Activated naive CD8-positive, alpha-beta T cell treated with anti-CD3 and anti-CD28 coated beads, Interleukin-2, amount 10 ng/mL, durations not matched to agents 7 days and 5 days (primary cell): ENCODE data around the gene THBS2. TPM values are rescaled to one million over a fixed set of nuclear protein-coding genes. Genes with fewer than 3 reads are reported as not detected.
"Not testable (repeated sequence)": the region's sequence is repeated elsewhere in the genome, so short reads cannot be mapped to it uniquely, and the experiment has no call there.

Experiments
- ATAC-seq: fragments of 150-1000 bp; cut with Tn5 transposase; one replicate; pipeline ENCODE4 v1.10.0; 2021; ENCODE audit warnings: low read depth, moderate library complexity
- POLR2A ChIA-PET: fragments of 350-600 bp; sonication (Branson Sonifier 250); formaldehyde crosslinking; loops from one replicate; lab custom pipeline; 2021; ENCODE audit warnings: antibody characterized with exemption; lab: Charles Lee
- DNase-seq: peaks from one replicate; pipeline ENCODE4 v3.0.0; 2021
- H3K27ac Mint-ChIP-seq: one replicate; pipeline ENCODE4 v1.8.0; 2022; ENCODE audit warnings: mild to moderate bottlenecking, mixed read lengths
- H3K27me3 Mint-ChIP-seq: one replicate; pipeline ENCODE4 v1.8.0; 2022; ENCODE audit warnings: mild to moderate bottlenecking, moderate library complexity, mixed read lengths
- H3K36me3 Mint-ChIP-seq: one replicate; pipeline ENCODE4 v1.8.0; 2021; ENCODE audit warnings: mild to moderate bottlenecking, mixed read lengths
- H3K4me1 Mint-ChIP-seq: one replicate; pipeline ENCODE4 v1.8.0; 2021; ENCODE audit warnings: mixed read lengths
- H3K4me3 Mint-ChIP-seq: one replicate; pipeline ENCODE4 v1.8.0; 2022; ENCODE audit warnings: mild to moderate bottlenecking, moderate library complexity, mixed read lengths
- H3K9me3 Mint-ChIP-seq: one replicate; pipeline ENCODE4 v1.8.0; 2021; ENCODE audit warnings: mixed read lengths
- total RNA-seq, 2 experiments: library from RNA; stranded (reverse); gene quantifications; one replicate each; pipeline ENCODE4 v1.2.3, GENCODE V29; 2021

Gene THBS2
- total RNA-seq, 2 experiments from 2014 or later = not detected

DNA sequence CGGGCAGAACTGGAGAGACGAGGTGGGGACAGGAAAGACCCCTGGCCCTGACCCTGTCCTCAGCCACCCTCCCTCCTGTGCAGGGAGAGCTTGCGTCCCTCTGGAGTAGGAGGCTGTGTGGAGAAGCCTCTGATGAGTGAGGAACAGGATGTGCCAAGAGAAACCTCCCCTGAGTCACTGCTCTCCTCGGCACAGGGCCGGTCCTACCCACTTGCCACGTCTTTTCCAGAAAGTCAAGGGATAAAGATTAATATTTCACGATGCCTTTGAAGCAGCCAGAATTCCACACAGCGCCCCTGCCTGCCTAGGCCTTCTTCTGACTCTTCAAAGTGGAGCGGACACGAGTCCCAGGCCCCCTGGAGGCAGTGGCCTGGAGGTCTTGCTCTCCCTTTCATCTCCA is 34.9 kb upstream of the THBS2 start:
- no peaks in the 10 kb centered on the region for H3K27me3 Mint-ChIP-seq
- POLR2A ChIA-PET = no interaction called here
- ATAC-seq = no peak

DNA sequence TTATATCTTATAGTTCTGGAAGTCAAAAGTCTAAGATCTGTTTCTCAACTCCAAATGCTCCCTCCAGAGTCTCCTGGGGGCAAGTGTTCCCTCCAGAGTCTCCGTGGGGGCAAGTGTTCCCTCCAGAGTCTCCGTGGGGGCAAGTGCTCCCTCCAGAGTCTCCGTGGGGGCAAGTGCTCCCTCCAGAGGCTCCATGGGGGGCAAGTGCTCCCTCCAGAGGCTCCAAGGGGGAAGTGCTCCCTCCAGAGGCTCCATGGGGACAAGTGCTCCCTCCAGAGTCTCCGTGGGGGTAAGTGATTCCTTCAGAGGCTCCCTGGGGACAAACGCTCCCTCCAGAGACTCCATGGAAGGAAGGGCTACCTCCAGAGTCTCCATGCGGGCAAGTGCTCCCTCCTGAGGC is 34.0 kb upstream of the THBS2 start:
- no peaks in the 10 kb centered on the region for H3K36me3 Mint-ChIP-seq
- H3K27me3 Mint-ChIP-seq = no peaks in the 10 kb centered on the region
- no peak overlapping the region for H3K4me3 Mint-ChIP-seq
- H3K9me3 Mint-ChIP-seq = no peaks in the 10 kb centered on the region
- ATAC-seq = no peak
- no peaks in the 10 kb centered on the region for H3K4me1 Mint-ChIP-seq
- POLR2A ChIA-PET = no interaction called here
- no peak for DNase-seq
- no peak overlapping the region for H3K27ac Mint-ChIP-seq

More for the DNA sequence above, 34.9 kb upstream of the THBS2 start:
- H3K4me3 Mint-ChIP-seq = no peak overlapping the region
- H3K27ac Mint-ChIP-seq = no peak overlapping the region
- H3K36me3 Mint-ChIP-seq = no peaks in the 10 kb centered on the region
- no peaks in the 10 kb centered on the region for H3K4me1 Mint-ChIP-seq
- no peaks in the 10 kb centered on the region for H3K9me3 Mint-ChIP-seq
- no peak for DNase-seq

DNA sequence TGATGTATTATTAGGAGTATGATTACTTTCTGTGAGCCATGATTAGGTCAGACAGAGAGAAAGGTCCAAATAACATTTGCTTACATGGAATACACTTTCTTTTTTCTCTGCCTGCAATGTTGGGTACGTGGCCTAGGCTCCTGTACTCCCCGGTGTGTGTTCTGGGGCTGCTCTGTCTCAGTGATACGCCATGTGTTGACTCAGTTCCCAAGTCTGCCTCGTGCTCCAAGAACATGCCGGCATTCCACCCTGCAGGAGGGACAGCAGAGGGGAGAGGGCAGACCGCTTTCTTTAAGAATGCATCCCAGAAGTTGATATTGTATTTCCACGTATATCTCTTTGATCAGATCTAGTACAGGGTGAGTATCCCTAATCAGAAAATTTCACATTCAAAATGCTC is 33.3 kb upstream of the THBS2 start:
- H3K9me3 Mint-ChIP-seq = no peaks in the 10 kb centered on the region
- no peak overlapping the region for H3K4me3 Mint-ChIP-seq
- H3K27me3 Mint-ChIP-seq = no peaks in the 10 kb centered on the region
- no peaks in the 10 kb centered on the region for H3K36me3 Mint-ChIP-seq
- ATAC-seq (no peak), DNase-seq (no peak)
- H3K27ac Mint-ChIP-seq = no peak overlapping the region
- POLR2A ChIA-PET = no interaction called here
- no peaks in the 10 kb centered on the region for H3K4me1 Mint-ChIP-seq

DNA sequence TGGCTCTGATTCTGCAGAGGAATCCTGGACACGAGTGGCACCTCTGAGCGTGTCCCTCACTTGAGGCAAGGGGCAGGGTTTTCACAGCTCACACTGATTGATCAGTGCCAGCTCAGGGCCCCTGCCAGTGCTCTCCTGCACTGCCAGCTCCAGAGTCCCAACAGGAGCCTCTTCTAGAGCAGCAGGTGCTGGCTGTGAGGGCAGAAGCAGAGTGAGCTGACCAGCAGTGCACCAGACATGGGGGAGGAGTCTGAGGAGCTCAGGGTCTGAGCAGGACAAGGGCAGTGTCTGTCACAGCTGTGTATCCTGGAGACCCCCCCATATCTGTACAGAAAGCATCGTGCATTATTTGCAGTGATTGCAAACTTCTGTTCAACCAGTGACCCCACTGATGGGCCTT is 31.5 kb upstream of the THBS2 start:
- Mint-ChIP-seq H3K36me3 (no peaks in the 10 kb centered on the region), H3K4me1 (no peaks in the 10 kb centered on the region), H3K4me3 (no peak overlapping the region), H3K27me3 (no peaks in the 10 kb centered on the region), H3K9me3 (no peaks in the 10 kb centered on the region), H3K27ac (no peak overlapping the region)
- ATAC-seq = no peak
- DNase-seq = no peak
- POLR2A ChIA-PET = no interaction called here

DNA sequence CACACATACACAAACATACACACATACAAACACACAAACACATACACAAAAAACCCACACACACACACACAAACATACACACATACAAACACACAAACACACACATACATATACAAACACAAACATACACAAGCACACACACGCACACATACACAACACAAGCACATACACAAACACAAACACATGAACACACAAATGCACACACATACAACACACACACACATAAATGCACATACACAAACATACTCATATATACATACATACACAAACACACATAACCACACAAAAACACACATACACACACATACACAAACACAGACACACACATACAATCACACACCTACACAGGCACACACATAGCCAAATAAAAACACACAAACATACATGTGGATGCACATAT is 30.3 kb upstream of the THBS2 start:
- Mint-ChIP-seq H3K9me3 (no peaks in the 10 kb centered on the region), H3K27ac (no peak overlapping the region), H3K4me1 (no peaks in the 10 kb centered on the region), H3K27me3 (no peaks in the 10 kb centered on the region), H3K4me3 (no peak overlapping the region), H3K36me3 (no peaks in the 10 kb centered on the region)
- POLR2A ChIA-PET = no interaction called here
- ATAC-seq = no peak
- no peak for DNase-seq

DNA sequence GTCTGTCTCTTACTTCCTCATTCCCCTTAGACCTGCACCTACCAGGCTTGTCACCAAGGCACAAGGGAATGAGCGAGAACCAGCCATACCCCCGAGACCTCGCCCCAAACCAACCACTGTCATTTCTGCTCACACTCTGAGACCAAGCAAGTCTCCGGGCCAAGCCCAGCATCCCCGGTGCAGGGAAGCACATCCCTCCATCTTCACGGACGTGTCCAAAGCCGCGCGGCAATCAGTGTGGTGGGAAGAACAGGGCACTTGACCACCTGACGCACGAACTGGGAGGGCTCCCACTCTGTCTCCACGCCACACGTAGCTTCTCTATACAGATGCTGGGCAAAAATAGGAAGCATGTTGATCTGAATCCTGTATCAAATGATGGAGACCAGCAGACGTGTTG is 28.4 kb upstream of the THBS2 start:
- DNase-seq (no peak), ATAC-seq (no peak)
- Mint-ChIP-seq H3K4me1 (no peaks in the 10 kb centered on the region), H3K27ac (no peak overlapping the region), H3K36me3 (no peaks in the 10 kb centered on the region), H3K9me3 (no peaks in the 10 kb centered on the region), H3K4me3 (no peak overlapping the region), H3K27me3 (no peaks in the 10 kb centered on the region)
- POLR2A ChIA-PET = no interaction called here

DNA sequence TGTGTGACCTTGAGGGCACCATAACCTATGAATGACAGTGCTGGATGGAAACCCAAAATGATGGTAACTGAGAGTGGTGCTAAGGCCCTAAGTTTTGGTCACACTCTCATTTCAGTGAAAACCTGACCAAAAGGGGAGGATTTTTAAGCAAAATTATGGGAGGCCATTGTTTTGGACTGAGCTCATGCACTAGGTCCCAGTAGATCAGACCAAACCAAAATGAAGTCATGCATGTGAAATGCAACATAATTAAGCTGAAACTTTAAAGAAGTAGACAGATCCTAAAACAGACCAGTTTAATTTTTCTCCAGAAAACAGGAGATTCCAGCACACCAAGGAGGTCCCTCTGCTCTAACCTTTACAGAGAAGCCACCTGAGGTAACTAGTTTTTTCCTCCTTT is 24.0 kb upstream of the THBS2 start:
- Mint-ChIP-seq H3K9me3 (no peaks in the 10 kb centered on the region), H3K27ac (no peak overlapping the region), H3K36me3 (no peaks in the 10 kb centered on the region), H3K4me3 (no peak overlapping the region), H3K27me3 (no peaks in the 10 kb centered on the region), H3K4me1 (no peaks in the 10 kb centered on the region)
- POLR2A ChIA-PET = no interaction called here
- ATAC-seq (no peak), DNase-seq (no peak)

DNA sequence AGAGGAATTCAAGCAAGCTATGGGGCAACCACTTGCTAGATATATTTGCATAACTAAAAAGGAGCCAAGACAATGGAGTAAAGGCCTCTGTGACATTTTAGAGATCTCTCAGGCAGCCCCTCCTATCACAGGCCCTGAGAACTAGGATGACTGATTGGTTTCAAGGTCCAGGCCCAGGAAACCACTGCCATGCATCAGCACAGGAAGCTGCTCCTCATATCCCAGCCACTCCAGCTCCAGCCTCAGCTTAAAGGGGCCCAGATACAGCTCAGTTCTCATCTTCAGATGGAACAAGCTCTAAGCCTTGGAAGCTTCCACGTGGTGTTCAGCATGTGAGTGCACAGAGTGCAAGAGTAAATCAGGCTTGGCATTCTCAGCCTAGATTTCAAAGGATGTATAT is 21.1 kb upstream of the THBS2 start:
- Mint-ChIP-seq H3K27me3 (peaks cover 2% of the 10 kb centered on the region), H3K36me3 (no peaks in the 10 kb centered on the region), H3K4me3 (no peak overlapping the region), H3K27ac (no peak overlapping the region), H3K9me3 (no peaks in the 10 kb centered on the region), H3K4me1 (no peaks in the 10 kb centered on the region)
- POLR2A ChIA-PET = no interaction called here
- ATAC-seq = no peak
- no peak for DNase-seq

DNA sequence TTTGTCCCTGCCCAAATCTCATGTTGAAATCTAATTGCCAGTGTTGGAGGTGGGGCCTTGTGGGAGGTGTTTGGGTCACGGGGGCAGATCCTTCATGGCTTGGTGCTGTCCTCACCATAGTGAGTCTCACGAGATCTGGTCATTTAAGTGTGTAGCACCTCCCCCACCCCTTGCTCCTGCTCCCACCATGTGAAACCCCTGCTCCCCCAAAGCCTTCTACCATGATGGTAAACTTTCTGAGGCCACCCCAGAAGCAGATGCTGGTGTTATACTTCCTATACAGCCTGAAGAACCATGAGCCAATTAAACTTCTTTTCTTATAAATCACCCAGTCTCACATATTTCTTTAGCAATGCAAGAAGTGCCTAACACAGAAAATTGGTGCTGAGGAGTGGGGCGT is 19.9 kb upstream of the THBS2 start:
- ATAC-seq = no peak
- no peak overlapping the region for H3K27ac Mint-ChIP-seq
- H3K36me3 Mint-ChIP-seq = no peaks in the 10 kb centered on the region

DNA sequence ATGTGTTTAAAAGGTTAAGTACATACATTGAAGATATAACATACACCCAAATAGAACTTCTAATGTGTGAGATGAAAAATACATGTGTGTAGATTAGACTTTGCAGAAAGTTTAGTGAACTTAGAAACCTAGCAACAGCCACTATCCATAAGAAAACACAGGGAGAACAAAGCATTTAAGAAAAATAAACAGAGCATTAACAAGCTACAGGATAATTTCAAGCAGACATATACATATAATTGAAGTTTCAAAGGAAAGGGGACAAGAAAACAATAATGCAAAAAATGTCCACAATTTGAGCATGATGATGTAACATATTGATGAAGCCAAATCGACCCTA is 18.2 kb upstream of the THBS2 start:
- Mint-ChIP-seq H3K4me3 (no peak overlapping the region), H3K4me1 (no peaks in the 10 kb centered on the region), H3K27me3 (peaks cover 4% of the 10 kb centered on the region), H3K9me3 (no peaks in the 10 kb centered on the region), H3K27ac (no peak overlapping the region), H3K36me3 (no peaks in the 10 kb centered on the region)
- ATAC-seq (no peak), DNase-seq (no peak)
- POLR2A ChIA-PET = no interaction called here

More for the DNA sequence above, 19.9 kb upstream of the THBS2 start:
- Mint-ChIP-seq H3K9me3 (no peaks in the 10 kb centered on the region), H3K27me3 (peaks cover 4% of the 10 kb centered on the region), H3K4me1 (no peaks in the 10 kb centered on the region), H3K4me3 (no peak overlapping the region)
- no peak for DNase-seq
- POLR2A ChIA-PET = no interaction called here

DNA sequence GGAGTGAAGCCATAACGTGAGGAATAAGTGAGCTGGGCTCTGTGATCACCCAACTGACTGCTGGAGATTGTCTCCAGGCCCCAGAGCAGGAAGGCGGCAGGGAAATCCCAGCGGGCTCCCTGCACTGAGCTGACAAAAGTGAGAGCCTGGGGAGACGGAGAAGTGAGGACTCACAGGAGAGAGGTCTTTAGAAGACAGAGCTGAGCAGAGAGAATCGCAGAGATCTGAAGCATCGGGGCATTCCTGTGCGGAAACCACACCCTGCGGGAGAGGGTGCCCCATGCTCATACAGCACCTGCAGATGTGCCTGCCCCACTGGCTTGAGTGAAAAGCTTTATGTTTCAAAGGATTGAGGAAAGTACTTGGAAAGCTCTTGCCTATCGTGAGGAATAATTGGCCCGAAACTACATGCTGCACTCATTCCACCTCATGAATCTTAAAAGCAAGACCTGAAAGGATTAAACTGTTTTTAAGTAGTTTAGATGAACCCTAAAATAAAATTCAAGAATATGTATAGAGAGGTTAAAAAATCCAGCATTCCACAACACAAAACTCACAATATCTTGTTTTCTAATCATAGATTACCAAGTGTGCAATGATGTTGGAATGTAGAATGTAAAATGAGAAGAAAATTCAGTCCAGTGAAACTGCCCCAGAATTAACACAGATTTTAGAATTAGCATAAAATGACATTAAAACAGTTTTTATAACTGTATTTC is 17.7 kb upstream of the THBS2 start:
- Mint-ChIP-seq H3K9me3 (no peaks in the 10 kb centered on the region), H3K4me3 (no peak overlapping the region), H3K4me1 (no peaks in the 10 kb centered on the region), H3K27ac (no peak overlapping the region), H3K27me3 (peaks cover 4% of the 10 kb centered on the region), H3K36me3 (no peaks in the 10 kb centered on the region)
- ATAC-seq (no peak), DNase-seq (no peak)
- POLR2A ChIA-PET = no interaction called here

DNA sequence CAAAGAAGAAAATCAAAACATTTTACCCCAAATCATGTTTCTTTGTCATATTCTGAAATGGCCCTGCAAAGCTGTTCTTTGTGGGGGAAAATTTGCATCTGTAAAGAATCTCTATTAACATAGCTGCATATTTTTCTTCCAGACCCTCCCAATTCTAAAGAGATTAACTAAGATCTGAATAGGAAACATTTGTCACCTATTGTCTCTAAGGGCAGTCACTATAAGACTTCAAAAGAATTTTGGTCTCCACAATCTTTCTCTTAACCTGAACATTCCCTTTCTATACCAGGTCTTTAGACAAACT is 16.4 kb upstream of the THBS2 start:
- H3K9me3 Mint-ChIP-seq, H3K4me1 Mint-ChIP-seq, H3K36me3 Mint-ChIP-seq, H3K4me3 Mint-ChIP-seq, H3K27ac Mint-ChIP-seq, DNase-seq, H3K27me3 Mint-ChIP-seq, ATAC-seq, POLR2A ChIA-PET: not testable (repeated sequence)

DNA sequence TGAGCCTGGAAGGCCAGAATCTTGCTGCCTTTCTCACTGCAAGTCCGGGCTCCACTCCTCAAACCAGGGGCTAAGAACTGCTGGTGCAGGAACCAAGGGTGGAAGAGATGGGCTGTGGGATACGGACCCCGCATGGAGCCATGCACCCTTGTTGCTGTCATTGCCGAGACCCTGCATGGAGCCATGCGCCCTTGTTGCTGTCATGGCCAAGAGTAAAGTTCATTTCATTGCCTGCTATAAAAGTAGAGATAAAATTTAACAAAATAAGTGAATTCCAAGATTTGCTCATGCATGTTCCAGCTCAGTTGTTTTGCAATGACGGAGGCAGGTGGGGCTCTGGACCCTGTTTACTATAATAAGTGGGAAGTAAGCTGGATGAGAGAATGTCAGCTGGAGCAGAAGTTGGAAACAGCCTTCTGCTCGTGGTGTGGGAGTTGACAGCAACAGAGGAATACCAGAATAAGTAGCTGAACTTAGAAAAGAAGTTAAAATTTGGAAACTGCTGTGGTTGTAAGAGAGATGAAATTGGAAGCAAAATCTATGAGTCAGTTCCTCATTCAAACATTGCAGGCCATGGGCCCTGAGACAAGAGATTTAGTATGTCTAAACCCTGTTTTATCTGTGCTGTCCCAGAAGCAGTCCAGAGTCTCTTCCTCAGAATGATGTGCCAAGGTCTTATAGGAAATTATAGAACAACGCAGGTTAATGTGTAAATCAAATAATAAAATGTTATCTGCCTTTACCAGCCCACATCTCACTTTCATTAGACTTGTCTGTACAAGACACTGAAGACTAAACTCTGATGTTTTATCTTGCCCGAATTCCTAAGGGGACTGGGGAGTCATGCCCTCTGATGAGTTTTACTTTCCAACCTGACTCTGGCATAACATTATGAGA is 15.8 kb upstream of the THBS2 start:
- Mint-ChIP-seq H3K9me3 (no peaks in the 10 kb centered on the region), H3K27me3 (peaks cover 4% of the 10 kb centered on the region), H3K4me3 (no peak overlapping the region), H3K27ac (no peak overlapping the region), H3K36me3 (no peaks in the 10 kb centered on the region), H3K4me1 (no peaks in the 10 kb centered on the region)
- ATAC-seq = no peak
- no peak for DNase-seq
- POLR2A ChIA-PET = no interaction called here

DNA sequence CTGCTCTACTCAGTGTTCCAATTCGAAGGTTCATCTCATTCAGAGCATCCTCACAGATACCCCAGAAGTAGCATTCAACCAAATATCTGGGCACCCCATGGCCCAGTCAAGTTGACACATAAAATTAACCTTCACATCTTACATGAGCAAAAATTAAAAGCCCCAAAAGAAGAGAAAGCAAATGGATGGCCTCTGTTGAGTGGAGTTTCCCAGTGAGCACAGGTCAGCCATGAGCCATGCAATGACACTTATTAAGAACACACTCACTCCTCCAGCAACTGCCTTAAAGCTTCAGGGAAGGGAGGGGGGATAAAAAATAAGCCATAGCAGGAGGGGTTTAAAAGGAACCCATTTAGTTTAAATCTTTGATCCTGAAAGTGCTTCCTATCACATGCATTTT is 14.6 kb upstream of the THBS2 start:
- Mint-ChIP-seq H3K4me1 (no peaks in the 10 kb centered on the region), H3K36me3 (no peaks in the 10 kb centered on the region), H3K27me3 (peaks cover 4% of the 10 kb centered on the region), H3K27ac (no peak overlapping the region), H3K4me3 (no peak overlapping the region), H3K9me3 (no peaks in the 10 kb centered on the region)
- ATAC-seq (no peak), DNase-seq (no peak)
- POLR2A ChIA-PET = no interaction called here
